ENCODE measurements around the gene ADD1. TPM values are rescaled to one million over a fixed set of nuclear protein-coding genes. Genes with fewer than 3 reads are reported as not detected.
A peak's percentile ranks its signal among the peaks of the same experiment; 100 is the strongest.

The ADD1 gene
- total and polyA plus RNA-seq, 11 donors = 179 to 275 (median 215) TPM

DNA sequence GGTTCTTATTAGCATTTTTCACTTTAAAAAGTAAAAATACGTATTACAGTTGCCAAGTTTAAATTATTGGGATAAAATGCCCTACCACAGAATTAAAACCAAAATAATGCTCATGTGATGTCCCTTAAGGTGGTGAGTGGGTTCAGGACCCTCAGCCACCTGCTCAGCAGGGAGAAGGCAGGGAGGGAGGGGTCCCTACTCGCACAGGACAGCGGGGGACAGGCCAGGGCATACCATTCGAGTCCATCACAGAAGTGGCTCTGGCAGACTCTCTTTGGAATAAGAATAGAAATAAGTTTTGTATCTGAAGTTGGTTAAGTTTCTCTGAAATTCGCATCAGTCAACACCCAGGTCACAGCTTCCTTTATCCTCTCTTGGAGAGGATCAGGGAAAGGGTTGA is 81.9 kb downstream of the ADD1 start:
- intact Hi-C loops (cut with DNase I) = no loop called here
- TF ChIP-seq, protein P1, sequence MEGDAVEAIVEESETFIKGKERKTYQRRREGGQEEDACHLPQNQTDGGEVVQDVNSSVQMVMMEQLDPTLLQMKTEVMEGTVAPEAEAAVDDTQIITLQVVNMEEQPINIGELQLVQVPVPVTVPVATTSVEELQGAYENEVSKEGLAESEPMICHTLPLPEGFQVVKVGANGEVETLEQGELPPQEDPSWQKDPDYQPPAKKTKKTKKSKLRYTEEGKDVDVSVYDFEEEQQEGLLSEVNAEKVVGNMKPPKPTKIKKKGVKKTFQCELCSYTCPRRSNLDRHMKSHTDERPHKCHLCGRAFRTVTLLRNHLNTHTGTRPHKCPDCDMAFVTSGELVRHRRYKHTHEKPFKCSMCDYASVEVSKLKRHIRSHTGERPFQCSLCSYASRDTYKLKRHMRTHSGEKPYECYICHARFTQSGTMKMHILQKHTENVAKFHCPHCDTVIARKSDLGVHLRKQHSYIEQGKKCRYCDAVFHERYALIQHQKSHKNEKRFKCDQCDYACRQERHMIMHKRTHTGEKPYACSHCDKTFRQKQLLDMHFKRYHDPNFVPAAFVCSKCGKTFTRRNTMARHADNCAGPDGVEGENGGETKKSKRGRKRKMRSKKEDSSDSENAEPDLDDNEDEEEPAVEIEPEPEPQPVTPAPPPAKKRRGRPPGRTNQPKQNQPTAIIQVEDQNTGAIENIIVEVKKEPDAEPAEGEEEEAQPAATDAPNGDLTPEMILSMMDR (IDR thresholded peaks at IDR 0.05) = no peak
- no peak for TF ChIP-seq POLR2A (IDR thresholded peaks at IDR 0.05)
- Histone ChIP-seq H3K36me3 (peaks cover 0 to 97% (median 87%) of the 10 kb centered on the region in 9 donors), H3K27me3 (no peaks in the 10 kb centered on the region), H3K4me1 (peaks cover 0 to 20% (median 2%) of the 10 kb centered on the region in 12 donors), H3K4me3 (no peak overlapping the region), H3K9me3 (no peaks in the 10 kb centered on the region), H3K27ac (no peak overlapping the region)
- DNase-seq (no peak), ATAC-seq (no peak)
- 83 to 95% (median 91%) methylated on average over 5 of the region's 5 CpGs for WGBS, 4 donors

DNA sequence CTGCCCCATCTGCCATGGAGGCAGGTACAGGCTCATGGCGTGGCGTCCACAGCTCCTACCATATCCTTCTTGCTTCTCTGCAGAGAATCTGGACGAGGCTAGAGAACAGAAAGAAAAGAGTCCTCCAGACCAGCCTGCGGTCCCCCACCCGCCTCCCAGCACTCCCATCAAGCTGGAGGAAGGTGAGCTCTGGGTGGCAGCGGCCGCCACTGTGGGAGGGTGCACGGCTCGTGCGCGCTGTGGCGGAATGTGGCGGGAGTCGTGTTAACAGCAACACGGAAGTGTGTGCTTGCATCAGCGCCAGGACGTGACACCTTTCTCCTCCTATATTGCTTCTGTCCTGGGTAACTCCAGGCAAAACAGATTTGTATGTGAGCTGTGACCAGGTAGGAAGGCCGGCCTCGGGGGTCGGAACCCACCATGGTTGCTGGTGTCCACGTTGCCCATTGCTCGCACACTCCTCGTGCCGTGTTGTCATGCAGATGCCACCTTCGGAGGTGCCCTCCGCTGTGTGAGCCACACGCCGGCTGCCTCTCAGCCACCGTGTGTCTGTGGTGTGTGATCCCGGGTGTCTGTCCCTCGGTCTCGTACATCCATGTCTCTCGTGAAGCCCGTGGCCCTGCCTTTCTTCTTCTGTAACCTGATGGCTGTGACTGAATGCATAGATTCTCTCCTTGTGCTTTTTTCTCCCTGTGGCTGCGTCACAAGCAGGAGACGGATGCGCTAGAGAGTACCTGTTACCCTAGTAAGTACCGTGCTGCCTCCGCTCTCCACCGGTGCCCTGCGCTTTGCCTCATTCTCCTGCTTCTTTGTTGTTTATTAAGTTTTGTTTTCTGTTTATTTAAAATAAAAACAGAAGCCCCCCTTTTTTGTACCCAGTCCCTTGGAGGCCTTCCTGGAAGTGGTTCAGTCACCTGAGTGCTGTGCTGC is 82.6 kb downstream of the ADD1 start:
- WGBS, 4 donors = 91 to 95% (median 93%) methylated on average over 36 to 41 of the region's 41 CpGs
- H3K36me3 ChIP-seq = peaks cover 0 to 99% (median 90%) of the 10 kb centered on the region in 9 donors
- H3K27ac ChIP-seq = no peak overlapping the region
- no peaks in the 10 kb centered on the region for H3K27me3 ChIP-seq
- intact Hi-C loops (cut with DNase I) = no loop called here
- H3K4me1 ChIP-seq = peaks cover 0 to 27% (median 5%) of the 10 kb centered on the region in 12 donors
- ATAC-seq = no peak
- no peak for TF ChIP-seq POLR2A (IDR thresholded peaks at IDR 0.05)
- TF ChIP-seq, protein P1 (IDR thresholded peaks at IDR 0.05) = no peak
- H3K4me3 ChIP-seq = no peak overlapping the region
- no peaks in the 10 kb centered on the region for H3K9me3 ChIP-seq
- peak in 1 of 5 donors; percentile 11 for DNase-seq

DNA sequence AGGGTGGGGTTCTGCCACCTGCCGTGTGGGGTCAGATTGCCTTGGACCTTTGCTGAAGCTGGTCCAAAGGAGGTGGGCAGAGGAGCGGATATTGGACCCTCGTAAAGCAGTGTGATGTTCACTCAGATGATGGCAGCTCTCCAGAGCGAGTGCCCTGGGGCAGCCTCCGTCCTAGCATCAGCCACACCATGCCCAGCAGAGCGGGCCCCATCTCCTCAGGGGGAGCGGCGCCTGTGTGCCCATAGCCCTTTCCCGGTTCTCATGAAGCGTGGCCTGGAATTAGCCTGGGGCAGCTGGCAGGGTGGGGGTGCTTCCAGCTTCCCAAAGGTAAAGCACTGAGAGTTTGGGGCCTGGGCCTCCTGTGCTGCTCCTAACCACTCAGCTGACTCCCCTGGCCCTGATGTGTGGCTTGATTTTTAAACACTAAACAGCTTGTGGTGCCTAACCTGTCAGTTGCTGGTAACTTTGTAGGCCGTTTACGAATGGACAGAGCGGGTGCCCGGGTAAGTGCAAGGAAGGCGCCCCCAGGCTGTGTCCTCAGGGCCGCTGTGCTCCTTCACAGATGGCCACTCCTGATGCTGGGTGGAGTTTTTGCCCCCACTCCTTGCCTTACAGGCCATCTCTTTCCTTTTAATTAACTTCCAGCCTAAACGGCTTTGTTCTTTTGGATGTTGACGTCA is 83.5 kb downstream of the ADD1 start:
- H3K4me3 ChIP-seq = no peak overlapping the region
- intact Hi-C loops (cut with DNase I) = no loop called here
- ATAC-seq (no peak), DNase-seq (peak in 1 of 5 donors; percentile 20)
- no peak for TF ChIP-seq POLR2A (IDR thresholded peaks at IDR 0.05)
- TF ChIP-seq, protein P1 (IDR thresholded peaks at IDR 0.05) = no peak
- no peak overlapping the region for H3K27ac ChIP-seq
- peaks cover 0 to 98% (median 88%) of the 10 kb centered on the region in 9 donors for H3K36me3 ChIP-seq
- H3K4me1 ChIP-seq = peaks cover 0 to 34% (median 13%) of the 10 kb centered on the region in 12 donors
- H3K9me3 ChIP-seq = no peaks in the 10 kb centered on the region
- H3K27me3 ChIP-seq = no peaks in the 10 kb centered on the region
- 92 to 95% (median 94%) methylated on average over 18 of the region's 18 CpGs for WGBS, 4 donors

DNA sequence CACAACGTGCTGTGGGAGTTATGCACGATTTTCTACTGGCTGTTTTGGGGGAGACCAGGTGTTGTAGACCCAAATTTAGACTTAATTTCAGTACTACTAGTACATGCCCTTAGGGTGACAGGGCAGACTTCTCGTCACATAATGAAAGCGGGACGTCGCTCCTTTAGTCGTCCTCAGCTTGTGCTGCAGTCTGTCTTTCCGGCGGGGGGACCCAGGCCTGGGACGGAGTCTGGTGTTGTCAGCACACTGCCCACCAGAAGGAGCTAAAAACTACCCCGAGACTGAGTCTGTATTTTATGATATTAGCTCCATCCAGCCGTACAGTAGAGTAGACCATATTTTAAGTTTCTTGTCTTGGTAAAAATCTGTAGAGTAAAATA is 84.0 kb downstream of the ADD1 start:
- H3K27ac ChIP-seq = no peak overlapping the region
- no peaks in the 10 kb centered on the region for H3K9me3 ChIP-seq
- no peak overlapping the region for H3K4me3 ChIP-seq
- H3K27me3 ChIP-seq = no peaks in the 10 kb centered on the region
- DNase-seq (no peak), ATAC-seq (no peak)
- H3K36me3 ChIP-seq = peaks cover 0 to 92% (median 84%) of the 10 kb centered on the region in 9 donors
- H3K4me1 ChIP-seq = peaks cover 0 to 34% (median 17%) of the 10 kb centered on the region in 12 donors
- 94 to 95% (median 95%) methylated on average over 12 of the region's 12 CpGs for WGBS, 4 donors
- intact Hi-C loops (cut with DNase I) = no loop called here
- TF ChIP-seq POLR2A (IDR thresholded peaks at IDR 0.05) = no peak
- TF ChIP-seq, protein P1 (IDR thresholded peaks at IDR 0.05) = no peak

All from heart left ventricle (tissue), 16 donors.